SK-MEL-5 (cell line): ENCODE data around the gene GSG1L. TPM values are rescaled to one million over a fixed set of nuclear protein-coding genes. Genes with fewer than 3 reads are reported as not detected.

ENCODE experiments used
- DNase-seq: peaks from one replicate; pipeline ENCODE4 v3.0.0-alpha.2; 2016; ENCODE audit warnings: low read depth, low spot score
- in situ Hi-C: cut with HindIII; loops from 2 replicates; pipeline ENCODE4 v1.10.0; 2016; ENCODE audit warnings: low sequenced_read_pairs, high pct_unique_total_duplicates, low pct_unique_long_range_greater_than_20kb
- total RNA-seq: library from RNA; depleted of rRNA; stranded (reverse); fragments of >200 nt; shearing (Covaris generic); gene quantifications from 2 replicates; pipeline ENCODE4 v1.2.3, GENCODE V29; 2014

Gene GSG1L
- total RNA-seq, 1 experiment from 2014 or later = not detected

DNA sequence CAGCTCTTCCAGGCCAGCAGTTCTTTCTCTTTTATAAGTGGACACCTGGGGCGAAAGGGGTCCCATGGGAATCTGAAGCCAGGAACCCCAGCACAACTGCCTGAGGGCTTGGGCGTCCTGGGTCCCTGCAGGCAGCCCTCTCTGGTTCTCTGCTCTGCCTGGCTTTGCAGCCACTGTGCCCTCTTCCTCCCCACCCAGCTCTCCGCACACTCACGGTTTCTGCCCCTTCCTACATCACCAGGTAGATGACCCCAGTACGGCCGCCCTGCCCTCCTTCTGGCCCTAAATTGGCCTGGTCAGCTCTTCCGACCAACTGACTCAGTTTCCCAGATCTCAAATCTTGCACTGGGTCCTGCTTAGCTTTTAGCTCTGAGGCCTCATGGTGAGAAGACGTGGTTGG lies 288.3 kb downstream of the GSG1L start:
- in situ Hi-C loops = no loop called here

DNA sequence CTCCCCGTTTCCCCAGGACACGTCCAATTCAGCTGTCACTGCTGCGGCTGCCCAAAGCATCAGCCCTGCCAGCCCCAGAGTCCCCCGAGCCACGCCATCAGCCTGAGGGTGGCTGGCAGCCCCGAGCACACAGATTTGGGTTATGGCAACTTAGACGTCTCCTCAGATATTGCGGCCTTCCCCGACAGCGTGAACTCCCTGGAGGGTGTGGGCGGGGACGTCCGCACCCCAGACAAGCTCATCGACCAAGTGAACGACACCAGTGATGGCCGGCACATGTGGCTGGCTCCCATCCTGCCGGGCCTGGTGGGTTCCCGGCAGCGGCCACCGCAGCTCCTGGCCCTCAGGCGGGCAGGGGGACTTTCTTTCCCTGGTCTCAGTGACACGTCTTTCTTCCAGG lies 288.7 kb downstream of the GSG1L start:
- no peak for DNase-seq
- in situ Hi-C loops = no loop called here

More for the DNA sequence above, 288.3 kb downstream of the GSG1L start:
- no peak for DNase-seq

DNA sequence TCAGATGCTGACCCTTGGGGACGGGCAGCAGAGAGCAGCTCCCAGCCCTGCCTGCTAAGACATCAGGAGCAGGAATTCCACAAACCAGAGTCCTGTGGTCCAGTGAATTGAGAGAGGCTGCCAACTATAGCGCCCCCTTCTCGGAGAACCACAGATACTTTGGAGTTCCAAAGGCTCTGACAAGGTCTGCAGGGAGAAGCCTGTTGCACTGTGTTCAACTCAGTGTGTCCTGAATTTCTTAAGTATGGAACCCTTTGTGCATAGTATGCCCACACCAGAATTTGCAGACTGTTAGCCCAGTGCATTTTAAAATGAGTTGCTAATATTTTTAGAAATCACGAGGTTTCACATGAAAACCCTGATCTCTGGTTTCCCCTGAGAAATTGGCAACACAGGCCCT lies 290.2 kb downstream of the GSG1L start:
- in situ Hi-C loops = no loop called here

DNA sequence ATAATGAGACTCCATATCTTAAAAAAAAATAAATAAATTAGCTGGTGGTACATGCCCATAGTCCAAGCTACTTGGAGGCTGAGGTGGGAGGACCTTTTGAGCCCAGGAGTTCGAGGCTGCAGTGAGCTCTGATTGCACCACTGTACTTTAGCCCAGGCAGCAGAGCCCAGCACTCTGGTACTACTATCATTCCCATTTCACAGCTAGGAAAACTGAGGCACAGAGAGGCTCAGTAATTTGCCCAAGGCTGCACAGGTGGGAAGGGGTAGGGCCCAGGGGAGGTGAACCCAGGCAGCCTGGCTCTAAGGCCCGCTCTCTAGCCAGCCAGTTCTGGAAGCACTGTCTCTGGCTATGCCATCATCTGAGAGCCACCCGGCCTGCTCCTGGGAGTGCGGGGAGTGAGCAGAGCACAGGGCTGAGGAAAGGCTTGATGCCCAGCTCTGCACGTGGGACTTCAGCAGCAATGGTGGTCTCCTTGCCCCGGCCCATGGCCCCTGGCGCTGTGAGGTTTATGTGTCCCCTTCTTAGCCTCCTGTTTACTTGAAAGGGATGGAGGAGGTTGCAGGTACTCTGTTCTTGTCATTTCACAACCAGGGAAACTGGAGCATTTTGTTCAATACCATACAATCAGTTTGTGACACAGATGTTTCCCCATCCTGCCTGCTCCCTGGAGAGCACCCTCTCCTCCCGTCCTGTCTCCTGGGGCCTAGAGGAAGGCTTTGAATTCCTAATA lies 291.3 kb downstream of the GSG1L start:
- no peak for DNase-seq
- in situ Hi-C loops = no loop called here

More for the DNA sequence above, 290.2 kb downstream of the GSG1L start:
- no peak for DNase-seq

DNA sequence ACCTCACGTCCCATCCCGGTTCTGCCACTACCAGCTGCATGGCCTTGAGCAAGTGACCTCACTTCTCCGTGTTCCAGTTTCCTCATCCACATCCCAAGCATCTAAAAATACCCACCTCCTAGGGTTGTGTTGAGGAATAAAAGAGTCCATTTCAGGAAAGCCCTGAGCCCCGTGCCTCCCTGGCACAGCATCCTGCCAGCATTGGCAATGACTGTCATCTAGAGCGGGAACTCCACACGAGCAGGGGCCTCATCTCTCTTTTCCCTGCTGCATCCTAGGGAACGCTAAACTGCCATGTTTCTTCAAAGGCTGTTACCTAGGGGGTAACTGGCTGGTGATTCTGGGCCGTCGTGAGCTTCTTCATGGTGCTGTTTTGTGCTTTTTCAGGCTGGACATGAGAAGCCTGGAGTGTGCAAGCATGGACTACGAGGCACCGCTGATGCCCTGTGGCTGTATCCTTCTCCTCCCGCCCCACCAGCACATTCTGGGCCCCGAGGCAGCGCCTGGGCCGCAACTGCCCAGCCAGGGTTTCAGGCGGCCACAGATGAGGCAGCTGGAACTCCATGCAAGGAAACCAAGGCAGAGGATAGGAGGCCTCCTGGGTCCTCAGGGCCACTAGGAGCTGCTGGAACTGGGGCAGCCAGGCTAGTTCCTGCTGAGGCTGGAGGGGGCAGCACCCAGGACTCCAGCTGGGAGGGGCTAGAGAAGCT lies 292.2 kb downstream of the GSG1L start:
- no peak for DNase-seq
- in situ Hi-C loops = no loop called here

DNA sequence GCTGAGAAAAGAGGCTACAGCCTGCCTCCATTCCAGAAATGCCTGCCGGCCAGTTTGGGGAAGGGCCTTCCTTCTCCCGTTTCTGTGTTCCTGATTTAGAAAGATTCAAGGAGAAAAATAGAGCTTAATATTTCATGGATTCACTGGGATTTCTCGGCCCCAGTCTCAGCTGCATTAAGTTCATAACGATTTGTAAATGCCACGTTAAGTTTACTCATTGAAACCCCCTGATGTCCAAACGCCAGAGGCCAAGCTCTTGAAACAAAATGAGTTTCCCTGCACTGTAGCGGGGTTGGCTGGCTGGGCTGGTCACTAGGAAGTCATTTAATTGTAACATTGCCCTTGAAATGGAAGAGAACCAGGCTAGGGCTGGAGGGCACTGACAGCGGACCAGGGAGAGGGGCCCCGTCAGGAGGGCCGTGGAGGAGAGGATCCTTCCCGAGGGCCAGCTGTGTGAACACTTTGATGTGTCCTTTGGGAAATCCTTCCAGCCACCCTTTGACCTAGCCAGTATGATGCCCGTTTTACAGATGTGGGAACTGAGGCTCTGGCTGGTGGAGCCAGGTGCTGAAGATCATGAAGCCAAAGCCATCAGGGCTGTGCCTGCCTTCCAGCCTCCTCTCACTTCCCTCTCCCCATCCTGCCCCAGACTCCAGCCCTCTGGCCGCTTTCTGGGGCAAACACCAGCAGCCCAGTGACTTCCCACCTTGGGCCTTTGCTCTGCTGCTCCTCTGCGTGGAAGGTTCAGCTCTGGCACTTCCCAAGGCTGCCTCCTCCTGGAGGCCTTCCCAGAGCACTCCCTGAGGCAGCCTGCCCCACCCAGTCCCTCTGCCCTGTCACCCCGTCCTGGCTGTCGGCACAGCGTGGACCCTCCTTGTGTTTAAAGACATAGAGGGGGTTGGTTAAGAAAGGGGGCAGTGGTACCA lies 293.0 kb downstream of the GSG1L start:
- no peak for DNase-seq
- in situ Hi-C loops = no loop called here

DNA sequence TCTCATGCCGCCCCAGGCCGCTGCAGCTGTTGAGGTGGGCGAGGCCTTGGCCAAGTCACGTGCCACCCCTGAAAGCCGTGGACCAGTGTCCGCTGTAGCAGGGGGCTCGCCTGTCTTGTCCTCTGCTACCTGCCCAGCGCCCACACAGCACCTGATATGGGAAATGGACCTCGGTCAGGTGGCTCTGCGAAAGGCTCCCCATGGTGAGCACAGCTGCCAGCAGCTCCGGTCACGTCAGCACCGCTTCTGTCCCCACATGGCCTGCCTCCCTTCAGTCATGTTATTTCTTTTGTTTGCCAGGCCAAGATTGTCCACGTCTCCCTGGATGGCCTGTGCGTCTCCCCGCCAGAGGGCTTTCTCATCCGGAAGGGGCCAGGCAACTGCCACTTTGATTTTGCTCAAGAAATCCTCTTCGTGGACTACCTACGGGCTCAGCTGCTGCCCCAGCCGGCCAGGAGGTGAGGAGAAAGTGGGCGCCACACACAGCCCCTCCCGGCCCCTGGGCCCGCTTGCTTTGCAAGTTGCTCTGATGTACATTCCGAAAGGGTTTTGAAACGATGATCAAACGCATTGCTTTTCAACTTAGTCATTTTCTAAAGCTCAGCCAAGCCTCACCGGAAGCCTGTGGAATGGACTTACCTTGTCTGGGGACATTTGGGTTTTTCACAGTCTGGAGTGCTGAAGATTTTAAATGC lies 293.8 kb downstream of the GSG1L start:
- in situ Hi-C loops = no loop called here
- DNase-seq = no peak

DNA sequence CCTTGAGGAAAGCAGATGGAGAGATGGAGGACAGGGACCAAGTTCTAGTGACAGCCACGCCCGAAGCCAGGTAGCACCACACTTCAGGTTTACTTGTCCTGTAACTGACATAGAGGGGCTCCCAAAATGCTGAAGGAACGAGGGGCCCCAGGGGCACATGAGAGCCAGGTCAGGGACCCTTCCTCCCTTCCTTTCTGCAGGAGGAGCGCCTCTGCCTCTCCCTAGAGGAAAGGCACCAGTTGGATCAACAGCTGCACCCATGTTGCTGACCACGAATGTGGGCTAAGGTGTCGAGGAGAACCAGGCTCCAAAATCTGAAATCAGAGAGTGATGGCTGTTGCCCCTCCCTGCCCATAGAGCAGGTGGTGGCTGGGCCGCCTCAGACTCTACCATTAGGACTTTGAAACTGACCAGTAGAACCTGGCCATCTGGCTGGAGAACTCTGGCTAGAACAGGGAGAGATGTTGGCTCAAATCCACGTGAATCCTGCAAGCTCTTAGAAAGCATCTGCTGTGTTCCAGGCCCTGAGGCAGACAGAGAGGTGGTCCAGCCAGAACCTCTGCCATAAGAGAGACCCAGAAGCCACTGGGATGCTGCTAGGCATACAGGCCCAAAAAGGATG lies 294.8 kb downstream of the GSG1L start:
- no peak for DNase-seq
- in situ Hi-C loops = no loop called here

DNA sequence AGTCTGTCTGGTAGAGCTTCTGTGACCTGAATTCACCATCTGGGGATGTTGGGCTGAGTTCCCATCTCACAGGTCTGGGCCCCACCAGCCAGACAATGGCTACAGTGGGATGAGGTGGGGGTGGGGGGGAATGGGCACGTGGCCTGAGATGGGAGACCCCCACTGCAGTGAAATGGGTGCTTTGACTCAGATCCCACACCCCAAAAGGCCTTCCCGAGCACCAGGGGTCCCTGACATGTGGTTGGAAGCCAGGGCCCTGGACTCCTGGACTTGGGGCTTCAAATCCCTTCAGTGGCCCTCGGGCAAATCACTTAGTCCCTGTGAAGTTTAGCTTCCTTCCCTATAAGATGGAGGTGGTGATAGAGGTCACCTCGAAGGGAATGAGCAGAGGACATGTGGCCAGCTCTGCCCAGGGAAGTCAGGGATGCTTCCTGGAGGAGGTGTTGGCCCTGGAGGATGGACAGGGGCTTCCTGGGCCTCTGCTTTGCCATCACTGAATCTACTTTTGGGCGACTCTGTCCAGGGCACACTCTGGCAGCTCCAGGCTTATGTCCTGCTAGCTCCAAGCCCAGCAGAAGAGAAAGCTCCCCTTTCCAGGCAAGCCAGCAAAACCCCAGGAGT lies 295.4 kb downstream of the GSG1L start:
- in situ Hi-C loops = no loop called here
- DNase-seq = no peak

DNA sequence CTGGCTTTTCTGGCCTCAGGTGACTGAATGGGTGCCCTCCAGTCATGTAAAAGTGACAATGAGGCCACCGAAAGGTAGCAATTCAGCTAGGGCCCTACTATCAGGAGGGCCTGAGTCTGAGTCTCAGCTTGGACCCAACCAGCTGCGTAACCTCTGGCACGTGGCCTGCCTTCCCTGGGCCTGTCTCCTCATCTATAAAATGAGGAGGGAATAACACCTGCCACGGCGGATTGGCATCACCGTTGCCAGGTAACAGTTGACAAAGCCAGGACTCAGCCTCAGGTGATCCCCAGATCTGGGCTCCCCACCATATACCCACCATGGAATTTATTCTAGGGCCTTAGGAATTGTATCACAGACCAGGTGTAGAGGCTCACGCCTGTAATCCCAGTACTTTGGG lies 296.4 kb downstream of the GSG1L start:
- in situ Hi-C loops = no loop called here
- DNase-seq = no peak

DNA sequence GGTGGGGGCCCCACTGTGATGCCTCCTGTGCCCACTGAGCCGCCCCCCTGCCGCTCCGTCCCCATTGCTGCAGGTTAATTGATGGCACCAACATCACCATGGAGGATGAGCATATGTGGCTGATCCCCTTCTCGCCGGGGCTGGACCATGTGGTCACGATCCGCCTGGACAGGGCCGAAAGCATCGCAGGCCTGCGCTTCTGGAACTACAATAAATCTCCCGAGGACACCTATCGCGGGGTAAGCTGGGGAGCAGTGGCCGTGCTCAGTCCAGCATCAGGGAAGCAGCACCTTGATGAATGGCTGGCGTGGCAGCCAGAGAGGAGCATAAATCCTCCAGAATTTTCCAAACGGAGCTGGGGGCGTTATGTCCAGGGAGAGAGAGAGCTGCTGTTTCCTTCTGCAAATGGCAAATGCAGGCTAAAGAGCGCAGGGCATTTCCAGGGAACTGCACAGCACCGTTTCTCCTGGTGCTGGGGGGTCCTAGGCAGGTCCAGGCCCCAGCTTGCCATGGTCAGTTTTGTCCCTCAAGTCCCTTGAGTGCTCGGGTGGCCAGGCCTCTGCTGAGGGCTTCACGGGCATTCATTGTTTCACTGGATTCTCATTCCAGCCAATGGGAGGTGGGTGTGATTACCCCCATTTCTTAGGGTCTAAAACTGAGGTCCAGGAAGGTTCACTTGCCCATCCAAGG lies 297.1 kb downstream of the GSG1L start:
- in situ Hi-C loops = no loop called here
- DNase-seq = no peak

DNA sequence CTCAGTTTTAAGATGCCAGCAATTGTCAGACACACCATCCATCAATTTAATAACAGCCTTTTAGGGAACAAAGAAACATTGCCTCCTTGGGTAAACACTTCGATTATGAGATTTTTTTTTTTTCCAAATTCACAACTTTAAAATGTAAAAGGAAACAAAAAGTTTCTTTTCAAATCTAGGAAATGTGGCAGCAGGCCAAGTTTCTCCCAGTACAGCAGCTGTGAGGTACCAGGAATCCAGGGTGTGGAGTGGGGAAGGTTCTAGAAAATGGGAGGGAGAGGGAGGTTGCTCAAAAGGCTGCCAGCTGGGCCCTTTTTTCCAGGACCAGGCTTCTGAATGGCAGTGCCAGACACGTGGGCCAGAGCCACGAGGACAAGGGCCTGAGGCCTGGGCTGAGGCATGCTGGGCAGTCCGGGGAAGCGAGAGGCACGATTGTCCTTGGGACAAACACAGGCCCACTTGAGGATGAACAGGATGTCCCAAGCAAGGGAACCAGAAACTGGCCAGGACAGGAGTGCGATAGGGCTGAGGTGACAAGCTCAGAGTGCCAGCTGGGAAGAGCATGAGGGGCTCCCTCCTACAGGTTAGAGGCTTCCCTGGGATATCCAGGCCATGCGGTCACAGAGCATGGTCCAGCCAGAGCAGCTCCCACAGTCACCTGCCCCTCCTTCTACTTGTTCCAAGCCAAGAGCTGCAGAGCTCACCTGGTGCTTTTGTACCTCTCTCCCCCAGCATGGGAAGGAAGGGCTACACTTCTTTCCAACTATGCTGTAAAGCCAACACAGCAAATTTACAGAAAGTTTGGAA lies 298.4 kb downstream of the GSG1L start:
- in situ Hi-C loops = no loop called here
- DNase-seq = no peak

DNA sequence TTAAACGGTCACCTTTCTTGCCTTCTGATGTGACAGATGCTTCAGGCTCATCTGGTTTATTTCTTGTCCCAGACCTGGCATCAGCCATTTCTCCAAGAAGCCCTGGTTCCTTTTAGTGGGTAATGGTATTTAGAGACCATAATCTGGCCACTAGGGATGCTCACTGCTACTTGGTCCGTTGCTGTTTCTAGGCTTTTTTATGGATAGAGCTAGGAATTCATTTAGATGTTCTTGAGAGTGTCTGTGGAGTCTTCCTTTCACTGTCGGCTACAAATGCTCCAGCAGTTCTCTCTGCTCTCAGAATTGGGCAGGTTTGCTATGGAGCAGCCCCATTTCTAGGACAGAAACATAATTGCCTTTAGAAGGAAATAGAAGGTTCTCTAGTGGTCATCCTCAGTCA lies 299.1 kb downstream of the GSG1L start:
- in situ Hi-C loops = no loop called here
- no peak for DNase-seq

DNA sequence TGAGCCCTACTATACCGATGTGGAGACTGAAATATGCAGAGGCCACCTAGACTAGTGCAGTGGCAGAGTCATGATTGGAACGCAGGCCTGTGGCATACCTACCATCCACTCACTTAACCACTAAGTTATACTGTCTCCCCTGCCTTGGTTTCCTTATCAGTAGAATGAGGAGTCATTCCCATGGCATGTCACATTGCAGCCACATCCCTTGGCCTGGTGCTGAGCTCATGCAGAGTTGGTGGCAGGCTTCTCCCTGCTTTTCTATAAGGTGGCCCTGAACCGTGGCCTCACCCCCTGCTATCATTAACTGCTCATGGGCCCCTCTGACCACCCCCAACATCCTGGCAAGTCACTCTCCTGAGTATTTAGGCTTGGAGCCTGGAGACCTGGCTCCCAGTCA lies 301.1 kb downstream of the GSG1L start:
- DNase-seq = no peak
- in situ Hi-C loops = no loop called here

DNA sequence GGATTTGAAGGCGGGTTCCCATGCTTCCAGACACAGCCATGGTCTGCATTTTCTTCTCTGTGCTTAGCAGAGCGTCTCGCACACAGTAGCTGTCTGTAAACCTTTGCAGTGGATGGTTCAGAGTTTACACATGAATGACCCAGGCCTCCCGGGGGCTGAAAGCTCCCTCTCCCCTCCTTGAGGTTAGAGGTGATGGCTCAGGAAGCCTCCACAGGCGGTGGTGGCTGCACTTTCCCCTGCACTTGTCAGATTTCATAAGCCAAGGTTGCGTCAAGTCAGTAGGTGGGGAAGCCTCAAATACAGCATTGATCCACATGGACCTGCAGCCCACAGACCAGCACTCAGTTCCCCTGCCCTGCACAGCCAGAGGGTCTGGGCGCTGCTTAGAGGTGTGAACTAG lies 301.7 kb downstream of the GSG1L start:
- in situ Hi-C loops = no loop called here
- DNase-seq = no peak

DNA sequence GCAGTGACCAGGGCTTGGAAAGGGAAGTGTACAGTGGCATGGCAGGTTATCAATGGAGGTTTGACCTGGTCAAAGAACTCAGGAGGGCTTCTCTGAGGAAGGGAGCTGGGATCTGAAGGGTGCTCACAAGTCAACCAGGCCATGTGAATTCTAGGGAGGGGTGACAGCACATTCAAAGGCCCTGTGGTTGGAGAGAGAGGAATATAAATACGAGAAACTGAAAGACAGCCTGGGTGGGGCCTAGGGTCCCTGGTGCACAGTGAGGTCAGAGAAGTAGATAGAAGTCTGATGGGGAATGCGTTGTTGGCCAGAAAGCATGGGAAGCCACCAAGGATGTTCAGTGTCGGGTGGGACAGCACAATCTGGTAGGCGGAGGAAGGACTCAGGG lies 302.7 kb downstream of the GSG1L start:
- no peak for DNase-seq
- in situ Hi-C loops = no loop called here
